Right lobe of liver (tissue), 6 donors: ENCODE data around the gene RC3H1. TPM values are rescaled to one million over a fixed set of nuclear protein-coding genes. Genes with fewer than 3 reads are reported as not detected.
"Not testable (repeated sequence)": the region's sequence is repeated elsewhere in the genome, so short reads cannot be mapped to it uniquely, and the experiment has no call there.

ENCODE experiments used
- ATAC-seq, 4 donors: fragments of 200-7000 bp; cut with Tn5 transposase; one replicate each; pipeline ENCODE4 v1.9.1; 2020; ENCODE audit warnings: mild to moderate bottlenecking in 4 of 4, moderate library complexity in 4 of 4
- DNase-seq, 3 donors: peaks; one replicate each; pipeline ENCODE4 v3.0.0-alpha.2; 2020
- H3K27ac ChIP-seq, 3 donors: fragments of 200-600 bp; one replicate each; pipeline ENCODE4 v1.8.0; 2022
- H3K27me3 ChIP-seq, 2 donors: fragments of 200-600 bp; one replicate each; pipeline ENCODE4 v1.8.0; 2022
- H3K36me3 ChIP-seq, 4 donors: fragments of 200-600 bp; sonication (generic) in 1 of 4; one replicate each; pipeline versions ENCODE4 v1.5.1 to v1.8.0; 2017 to 2022; ENCODE audit warnings: control low read depth in 1 of 4
- H3K4me1 ChIP-seq, 4 donors: fragments of 200-600 bp; sonication (generic) in 1 of 4; one replicate each; pipeline versions ENCODE4 v1.5.1 to v1.8.0; 2017 to 2022; ENCODE audit warnings: control low read depth in 1 of 4
- H3K4me3 ChIP-seq, 3 donors: fragments of 200-600 bp; one replicate each; pipeline ENCODE4 v1.8.0; 2022
- H3K9me3 ChIP-seq, 4 donors: fragments of 200-600 bp; sonication (generic) in 1 of 4; one replicate each; pipeline versions ENCODE4 v1.5.1 to v1.8.0; 2017 to 2022; ENCODE audit warnings: control low read depth in 1 of 4
- CTCF ChIP-seq, 4 donors: fragments of 200-600 bp in 3 of 4; fragments of 450-650 bp in 1 of 4; IDR thresholded peaks; one replicate each; pipeline versions ENCODE4 v1.5.1 to v1.8.0; 2016 to 2022; ENCODE audit warnings: antibody characterized with exemption in 4 of 4, mild to moderate bottlenecking in 2 of 4
- POLR2A ChIP-seq: fragments of 450-650 bp; IDR thresholded peaks from one replicate; pipeline ENCODE4 v1.6.1; 2017; ENCODE audit warnings: antibody characterized with exemption, mild to moderate bottlenecking
- WGBS: methylation state at CpG from one replicate; pipeline ENCODE4 v1.1.6; 2018; ENCODE audit warnings: low coverage, low lambda C conversion rate; ENCODE audit not compliant: insufficient coverage; ENCODE audit errors: missing lambda C conversion rate; 5-methylcytosine and 5-hydroxymethylcytosine counted together
- intact Hi-C, 2 donors: fragments of 100-400 bp; cut with DNase I; formaldehyde crosslinking; loops; one replicate each; pipeline versions ENCODE4 v1.11.2 to v1.14.1; 2022
- total RNA-seq, 6 experiments: library from RNA; depleted of rRNA in 2 of 6; stranded (reverse); fragments of >200 nt in 2 of 6; fragmentation: NEBNext Ultra II Directional in 3 of 6; extraction: Animal tissue kit (Norgen Biotek cat#: 25700) in 3 of 6; gene quantifications; one replicate each; pipeline versions ENCODE4 v1.1.0 to v1.2.4, GENCODE V29; 2016 to 2023
- donor health status: DM: no; HTN: yes; CAD: no.
- donor health status: DM: no; HTN: no; CAD: no.
- donor health status: DM: no; HTN: no; CAD: no.
- donor health status: DM: no; HTN: yes; CAD: no.
- donor health status: DM: no; HTN: yes; CAD: no.

The RC3H1 gene
- total RNA-seq, 6 experiments from 2014 or later, result 15.7 to 22.2 (median 17.7) TPM

- no peak for ATAC-seq
- intact Hi-C loops, result no loop called here
These were observed 21.8 kb downstream of the RC3H1 start for GRCh38 chr1:174000371-174000770.

GRCh38 chr1:173997791-173998190, 24.4 kb downstream of the RC3H1 start:
- no peak for DNase-seq
- Histone ChIP-seq H3K4me1 (no peaks in the 10 kb centered on the region), H3K9me3 (no peaks in the 10 kb centered on the region), H3K27ac (no peak overlapping the region), H3K36me3 (peaks cover 0 to 5% (median 0%) of the 10 kb centered on the region in 4 donors), H3K27me3 (no peaks in the 10 kb centered on the region), H3K4me3 (no peak overlapping the region)
- intact Hi-C loops, result no loop called here
- ATAC-seq, result no peak
- WGBS, result 41% methylated on average over 1 of the region's 1 CpG
- TF ChIP-seq POLR2A, result no peak
- no peak for TF ChIP-seq CTCF (IDR thresholded peaks at IDR 0.05)

More at GRCh38 chr1:174000371-174000770, 21.8 kb downstream of the RC3H1 start:
- Histone ChIP-seq H3K4me1 (no peaks in the 10 kb centered on the region), H3K4me3 (no peak overlapping the region), H3K9me3 (no peaks in the 10 kb centered on the region), H3K27me3 (no peaks in the 10 kb centered on the region), H3K27ac (no peak overlapping the region), H3K36me3 (peaks cover 0 to 4% (median 0%) of the 10 kb centered on the region in 4 donors)
- no peak for DNase-seq
- 44% methylated on average over 1 of the region's 3 CpGs for WGBS
- TF ChIP-seq CTCF (IDR thresholded peaks at IDR 0.05) (no peak), POLR2A (no peak)

GRCh38 chr1:173996995-173997394, 25.2 kb downstream of the RC3H1 start:
- intact Hi-C loops, result no loop called here
- H3K9me3 ChIP-seq, result no peaks in the 10 kb centered on the region
- no peak for ATAC-seq
- TF ChIP-seq POLR2A (no peak), CTCF (IDR thresholded peaks at IDR 0.05) (no peak)
- H3K27ac ChIP-seq, result no peak overlapping the region
- no peak overlapping the region for H3K4me3 ChIP-seq
- no peaks in the 10 kb centered on the region for H3K4me1 ChIP-seq
- 94% methylated on average over 4 of the region's 5 CpGs for WGBS
- DNase-seq, result no peak
- H3K27me3 ChIP-seq, result no peaks in the 10 kb centered on the region
- peaks cover 0 to 13% (median under 1%) of the 10 kb centered on the region in 4 donors for H3K36me3 ChIP-seq

GRCh38 chr1:173995475-173995874, 26.7 kb downstream of the RC3H1 start:
- Histone ChIP-seq H3K4me1 (no peaks in the 10 kb centered on the region), H3K36me3 (peaks cover 0 to 26% (median 5%) of the 10 kb centered on the region in 4 donors), H3K9me3 (no peaks in the 10 kb centered on the region), H3K27ac (no peak overlapping the region), H3K4me3 (no peak overlapping the region), H3K27me3 (no peaks in the 10 kb centered on the region)
- no peak for DNase-seq
- intact Hi-C loops, result no loop called here
- ATAC-seq, result no peak
- TF ChIP-seq CTCF (IDR thresholded peaks at IDR 0.05) (no peak), POLR2A (no peak)

DNA sequence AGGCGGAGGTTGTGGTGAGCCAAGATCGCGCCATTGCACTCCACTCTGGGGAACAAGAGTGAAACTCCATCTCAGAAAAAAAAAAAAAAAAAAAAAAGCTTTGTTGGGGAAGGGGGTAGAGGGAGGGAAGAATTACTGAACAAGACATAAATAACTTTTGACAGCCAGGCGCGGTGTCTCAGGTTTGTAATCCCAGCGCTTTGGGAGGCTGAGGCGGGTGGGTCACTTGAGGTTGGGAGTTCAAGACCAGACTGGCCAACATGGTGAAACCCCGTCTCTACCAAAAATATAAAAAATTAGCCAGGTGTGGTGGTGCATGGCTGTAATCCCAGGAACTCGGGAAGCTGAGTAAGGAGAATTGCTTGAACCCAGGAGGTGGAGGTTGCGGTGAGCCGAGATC, 28.2 kb downstream of the RC3H1 start:
- DNase-seq, H3K27ac ChIP-seq, intact Hi-C loops, H3K4me3 ChIP-seq, ATAC-seq, H3K9me3 ChIP-seq, H3K4me1 ChIP-seq, H3K27me3 ChIP-seq: not testable (repeated sequence)
- WGBS, result 98% methylated on average over 8 of the region's 11 CpGs
- peaks cover 0 to 31% (median 5%) of the 10 kb centered on the region in 4 donors for H3K36me3 ChIP-seq
